K562 (cell line): ENCODE measurements around the gene SCNN1A. TPM values are rescaled to one million over a fixed set of nuclear protein-coding genes. Genes with fewer than 3 reads are reported as not detected.

Source experiments
- AFF4 ChIP-seq: sonication (generic); formaldehyde crosslinking; IDR thresholded peaks from 2 replicates; pipeline ENCODE4 v1.8.0; 2023; ENCODE audit warnings: mild to moderate bottlenecking, missing genetic modification reagents
- DNMT1 ChIP-seq: fragments of 450-650 bp; IDR thresholded peaks from 2 replicates; pipeline ENCODE4 v1.6.1; 2016; ENCODE audit warnings: antibody characterized with exemption, mild to moderate bottlenecking
- ELF1 ChIP-seq: fragments of 200-800 bp; sonication (Bioruptor generic); IDR thresholded peaks from 2 replicates; pipeline ENCODE4 v1.6.1; 2016; ENCODE audit warnings: missing genetic modification characterization, missing compliant biosample characterization
- MYC ChIP-seq, 2 experiments: fragments of 250-450 bp in 1 of 2; sonication (Bioruptor Pico) in 1 of 2; IDR thresholded peaks; 2 replicates each; pipeline versions ENCODE4 v1.5.1 to v1.6.1; 2012 to 2021; ENCODE audit warnings: low read depth in 2 of 2, borderline replicate concordance in 1 of 2, improper control_type of control experiment in 1 of 2, low read length in 1 of 2, mild to moderate bottlenecking in 1 of 2, moderate library complexity in 1 of 2
- polyA plus RNA-seq, 8 experiments: library from polyadenylated mRNA; depleted of rRNA in 4 of 8; stranded (reverse) in 5 of 8; unstranded in 3 of 8; fragments of >200 nt; fragmentation: Nextera tagmentation in 2 of 8; fragmentation: Illumina TruSeq in 1 of 8; extraction: Ambion mirVana in 2 of 8; extraction: Trizol in 1 of 8; gene quantifications; 2 replicates each; pipeline versions ENCODE4 v1.2.1 to v1.2.3, GENCODE V29; 2011 to 2014; ENCODE audit warnings: inconsistent platforms in 1 of 8, missing spikeins in 1 of 8
- total RNA-seq, 7 experiments: library from RNA; depleted of rRNA in 6 of 7; stranded (reverse); fragments of >200 nt in 6 of 7; fragmentation: Illumina TruSeq in 2 of 7; extraction: Trizol in 2 of 7; gene quantifications; 2 replicates each; pipeline versions ENCODE4 v1.2.1 to v1.2.3, GENCODE V29; 2011 to 2021; ENCODE audit warnings: low replicate concordance in 1 of 7

SCNN1A gene
- total and polyA plus RNA-seq, 9 of the 15 experiments (the other 6 are each of a cell fraction or from before 2014, with no cell fraction given), result 0.15 to 0.49 (median 0.32) TPM; not detected in 5

GRCh38 chr12:6383572-6384498 is 8.5 kb upstream of the SCNN1A start, which contains the start of gene LTBR (continued):
- TF ChIP-seq MYC (IDR thresholded peaks at IDR 0.05; ENCODE audit: low read depth, low read length) (peak; percentile 91), MYC (CRISPR knock-in tag; IDR thresholded peaks at IDR 0.05; ENCODE audit: borderline replicate concordance, low read depth) (no peak), ELF1 (tag) (peak; percentile 57; the same call in 1 of the 2 replicates), DNMT1 (no peak), AFF4 (CRISPR knock-in tag) (no peak)
